PC-9 (cell line): ENCODE results near the gene AIF1. TPM values are rescaled to one million over a fixed set of nuclear protein-coding genes. Genes with fewer than 3 reads are reported as not detected.

Source experiments
- BruUV-seq: library from RNA; stranded (reverse); fragments of 400-500 nt; replicated peaks from 2 replicates; lab custom pipeline; 2021; lab: Mats Ljungman, UMichigan
- CTCF ChIA-PET: fragments of 300-600 bp; sonication (Branson Sonifier 250); formaldehyde crosslinking; loops from one replicate; lab custom pipeline; 2022; ENCODE audit warnings: antibody characterized with exemption; lab: Charles Lee
- POLR2A ChIA-PET: fragments of 300-600 bp; sonication (Branson Sonifier 250); formaldehyde crosslinking; loops from one replicate; lab custom pipeline; 2022; ENCODE audit warnings: antibody characterized with exemption; ENCODE audit not compliant: unreplicated experiment; lab: Charles Lee
- DNase-seq, 2 experiments: peaks; one replicate each; pipeline versions ENCODE4 v3.0.0 to v3.0.0-alpha.2; 2015 to 2022; ENCODE audit warnings: mixed read lengths in 1 of 2
- H2AFZ ChIP-seq: fragments of 200-600 bp; sonication (generic); 2 replicates; pipeline ENCODE4 v1.8.1; 2017; ENCODE audit warnings: antibody characterized with exemption
- H3F3A ChIP-seq: fragments of 200-600 bp; sonication (generic); 2 replicates; pipeline ENCODE4 v1.8.1; 2017; ENCODE audit warnings: antibody characterized with exemption, mild to moderate bottlenecking, low read depth; ENCODE audit not compliant: insufficient read depth
- H3K27ac ChIP-seq: fragments of 200-600 bp; sonication (generic); 2 replicates; pipeline ENCODE4 v1.6.1; 2016; ENCODE audit warnings: mixed run types
- H3K27me3 ChIP-seq: fragments of 200-600 bp; sonication (generic); 2 replicates; pipeline ENCODE4 v1.6.1; 2016; ENCODE audit warnings: low read depth, mixed run types; ENCODE audit not compliant: insufficient read depth
- H3K36me3 ChIP-seq: fragments of 200-600 bp; sonication (generic); 2 replicates; pipeline ENCODE4 v1.6.1; 2016; ENCODE audit warnings: low read depth, mixed run types
- H3K4me1 ChIP-seq: fragments of 200-600 bp; sonication (generic); replicated peaks from 2 replicates; pipeline ENCODE4 v1.6.1; 2016; ENCODE audit warnings: mixed run types; ENCODE audit not compliant: insufficient read depth
- H3K4me2 ChIP-seq: fragments of 200-600 bp; sonication (generic); 2 replicates; pipeline ENCODE4 v1.6.1; 2017; ENCODE audit warnings: mixed run types
- H3K4me3 ChIP-seq: fragments of 200-600 bp; sonication (generic); 2 replicates; pipeline ENCODE4 v1.6.1; 2016; ENCODE audit warnings: mixed run types
- H3K79me2 ChIP-seq: fragments of 200-600 bp; sonication (generic); 2 replicates; pipeline ENCODE4 v1.6.1; 2017; ENCODE audit warnings: low read depth, mixed run types
- H3K9me2 ChIP-seq: fragments of 200-600 bp; sonication (generic); 2 replicates; pipeline ENCODE4 v1.8.1; 2017; ENCODE audit warnings: mild to moderate bottlenecking; ENCODE audit not compliant: insufficient read depth
- H3K9me3 ChIP-seq: fragments of 200-600 bp; sonication (generic); 2 replicates; pipeline ENCODE4 v1.8.1; 2016; ENCODE audit warnings: low read depth; ENCODE audit not compliant: insufficient read depth
- H4K20me1 ChIP-seq: fragments of 200-600 bp; sonication (generic); 2 replicates; pipeline ENCODE4 v1.8.1; 2017; ENCODE audit not compliant: insufficient read depth
- EZH2 ChIP-seq: fragments of 200-600 bp; sonication (generic); IDR thresholded peaks from 2 replicates; pipeline ENCODE4 v1.8.0; 2017; ENCODE audit warnings: antibody characterized with exemption, low read depth
- intact Hi-C: fragments of 100-400 bp; cut with micrococcal nuclease; formaldehyde crosslinking; loops from one replicate; pipeline ENCODE4 v1.10.0; 2022; ENCODE audit not compliant: unreplicated experiment
- total RNA-seq: library from RNA; stranded (reverse); gene quantifications from 2 replicates; pipeline ENCODE4 v1.2.3, GENCODE V29; 2021
- TF ChIP-seq, protein P1 (sequence below): fragments of 200-600 bp; sonication (generic); conservative IDR thresholded peaks from 2 replicates; pipeline ENCODE4 v1.6.1; 2017; ENCODE audit warnings: mixed run types, antibody characterized with exemption, mild to moderate bottlenecking, moderate library complexity

The AIF1 gene
- total RNA-seq, 1 experiment from 2014 or later = not detected

DNA sequence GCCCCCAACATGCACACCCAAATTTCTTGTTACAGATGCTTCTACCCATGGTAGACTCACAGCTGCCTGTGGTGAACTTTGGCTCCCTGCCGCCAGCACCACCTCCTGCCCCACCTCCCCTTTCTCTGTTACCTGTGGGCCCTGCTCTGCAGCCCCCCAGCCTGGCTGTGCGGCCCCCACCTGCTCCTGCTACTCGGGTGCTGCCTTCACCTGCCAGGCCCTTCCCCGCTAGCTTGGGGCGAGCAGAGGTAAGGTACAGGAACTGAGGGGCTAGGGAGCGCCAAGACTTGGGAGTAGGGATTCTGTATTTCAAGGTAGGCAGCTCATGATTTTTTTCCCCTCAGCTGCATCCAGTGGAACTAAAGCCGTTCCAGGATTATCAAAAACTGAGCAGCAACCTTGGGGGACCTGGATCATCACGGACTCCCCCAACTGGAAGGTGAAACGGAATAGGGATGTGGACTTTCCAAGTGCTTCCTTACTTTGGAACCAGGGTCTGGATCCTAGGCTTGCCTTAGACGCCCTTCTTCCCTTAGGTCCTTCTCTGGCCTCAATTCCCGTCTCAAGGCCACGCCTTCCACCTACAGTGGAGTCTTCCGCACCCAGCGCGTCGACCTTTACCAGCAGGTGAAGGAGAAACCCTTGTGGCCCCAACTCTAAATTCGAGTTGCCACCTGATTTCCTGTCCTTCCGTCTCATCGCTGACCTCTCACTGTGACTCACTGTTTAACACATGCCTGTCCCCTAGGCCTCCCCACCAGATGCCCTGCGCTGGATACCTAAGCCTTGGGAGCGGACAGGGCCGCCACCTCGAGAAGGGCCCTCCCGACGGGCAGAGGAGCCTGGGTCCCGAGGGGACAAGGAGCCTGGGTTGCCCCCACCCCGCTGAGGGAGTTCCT lies 21.9 kb downstream of the AIF1 start:
- Histone ChIP-seq H3K4me1 (no peaks in the 10 kb centered on the region), H3F3A (peaks cover 73% of the 10 kb centered on the region), H3K79me2 (no peaks in the 10 kb centered on the region), H3K27me3 (no peaks in the 10 kb centered on the region), H2AFZ (no peak overlapping the region), H3K9me2 (no peaks in the 10 kb centered on the region), H3K4me3 (no peak overlapping the region), H3K27ac (no peak overlapping the region), H4K20me1 (0 out of 2 replicates have a peak, but pooled peaks cover 17% of the 10 kb centered on the region), H3K36me3 (peaks cover 19% of the 10 kb centered on the region; the same call in 1 of the 2 replicates), H3K4me2 (no peak overlapping the region), H3K9me3 (no peaks in the 10 kb centered on the region)
- no peak for TF ChIP-seq EZH2
- TF ChIP-seq, protein P1, sequence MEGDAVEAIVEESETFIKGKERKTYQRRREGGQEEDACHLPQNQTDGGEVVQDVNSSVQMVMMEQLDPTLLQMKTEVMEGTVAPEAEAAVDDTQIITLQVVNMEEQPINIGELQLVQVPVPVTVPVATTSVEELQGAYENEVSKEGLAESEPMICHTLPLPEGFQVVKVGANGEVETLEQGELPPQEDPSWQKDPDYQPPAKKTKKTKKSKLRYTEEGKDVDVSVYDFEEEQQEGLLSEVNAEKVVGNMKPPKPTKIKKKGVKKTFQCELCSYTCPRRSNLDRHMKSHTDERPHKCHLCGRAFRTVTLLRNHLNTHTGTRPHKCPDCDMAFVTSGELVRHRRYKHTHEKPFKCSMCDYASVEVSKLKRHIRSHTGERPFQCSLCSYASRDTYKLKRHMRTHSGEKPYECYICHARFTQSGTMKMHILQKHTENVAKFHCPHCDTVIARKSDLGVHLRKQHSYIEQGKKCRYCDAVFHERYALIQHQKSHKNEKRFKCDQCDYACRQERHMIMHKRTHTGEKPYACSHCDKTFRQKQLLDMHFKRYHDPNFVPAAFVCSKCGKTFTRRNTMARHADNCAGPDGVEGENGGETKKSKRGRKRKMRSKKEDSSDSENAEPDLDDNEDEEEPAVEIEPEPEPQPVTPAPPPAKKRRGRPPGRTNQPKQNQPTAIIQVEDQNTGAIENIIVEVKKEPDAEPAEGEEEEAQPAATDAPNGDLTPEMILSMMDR = no peak
- POLR2A ChIA-PET = interaction anchor here (0.6 kb wide), 1 partner anchor 228 kb away, joined by 4 read pairs; no protein-coding TSS in a partner anchor
- intact Hi-C loops = no loop called here
- CTCF ChIA-PET = no interaction called here
- DNase-seq = no peak
- BruUV-seq = TSS peak; percentile 16

DNA sequence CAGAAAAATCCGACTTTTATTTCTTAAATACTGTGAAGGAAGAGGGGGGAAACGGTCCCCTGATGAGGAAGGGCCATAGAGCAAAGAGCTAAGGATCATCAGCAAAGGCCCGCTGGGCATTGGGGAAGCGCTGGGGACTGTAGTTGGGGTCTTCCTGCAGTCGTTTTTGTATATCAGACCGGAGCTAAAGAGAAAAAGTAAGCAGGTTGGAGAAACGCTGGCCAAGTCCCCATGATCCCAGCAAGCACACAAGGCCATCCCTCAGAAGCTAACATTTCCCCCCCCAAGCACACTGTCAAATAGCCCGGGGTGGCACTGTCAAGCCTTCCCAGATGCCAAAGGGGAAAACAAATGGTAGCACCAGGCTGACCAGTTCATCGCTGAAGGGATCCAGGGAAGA lies 24.0 kb downstream of the AIF1 start:
- no peaks in the 10 kb centered on the region for H3K27me3 ChIP-seq
- H4K20me1 ChIP-seq = peaks cover 17% of the 10 kb centered on the region; the same call in 1 of the 2 replicates
- TF ChIP-seq, protein P1 = no peak
- no peak for TF ChIP-seq EZH2
- H3F3A ChIP-seq = peaks cover 63% of the 10 kb centered on the region
- no TSS peak for BruUV-seq
- H3K4me2 ChIP-seq = no peak overlapping the region
- H2AFZ ChIP-seq = no peak overlapping the region
- H3K27ac ChIP-seq = no peak overlapping the region
- DNase-seq = no peak
- H3K79me2 ChIP-seq = no peaks in the 10 kb centered on the region
- ChIA-PET POLR2A (interaction anchor here (0.7 kb wide), 1 partner anchor 125 kb away, joined by 3 read pairs; no protein-coding TSS in a partner anchor), CTCF (no interaction called here)
- H3K9me3 ChIP-seq = no peaks in the 10 kb centered on the region
- H3K4me1 ChIP-seq = no peaks in the 10 kb centered on the region
- 0 out of 2 replicates have a peak, but pooled peaks cover 15% of the 10 kb centered on the region for H3K36me3 ChIP-seq
- H3K9me2 ChIP-seq = no peaks in the 10 kb centered on the region
- intact Hi-C loops = loop anchor here (2.0 kb wide), 1 partner anchor 18 kb away; the partner anchor contains the start of gene PRRC2A
- H3K4me3 ChIP-seq = no peak overlapping the region

DNA sequence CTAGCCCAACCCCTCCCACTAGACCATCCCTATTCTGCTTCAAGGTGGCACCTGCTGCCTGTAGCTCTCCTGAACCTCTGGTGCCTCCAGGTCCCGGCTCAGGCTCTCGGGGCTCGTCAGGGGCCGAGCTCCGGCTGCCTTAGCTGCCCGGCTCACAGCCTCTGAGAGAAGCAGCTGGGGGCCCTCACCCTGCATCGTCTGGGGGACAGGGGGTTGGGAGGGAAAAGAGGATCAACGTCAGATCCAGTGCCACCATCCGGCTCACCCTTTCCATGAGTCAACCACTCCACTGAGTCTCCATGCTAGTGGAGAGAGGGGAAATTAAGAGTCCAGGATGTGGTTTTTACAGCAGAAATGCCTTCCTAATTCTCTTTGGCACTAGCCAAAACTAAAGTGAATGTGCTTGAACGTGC lies 24.4 kb downstream of the AIF1 start:
- H3K79me2 ChIP-seq = no peaks in the 10 kb centered on the region
- intact Hi-C loops = loop anchor here (2.0 kb wide), 1 partner anchor 19 kb away; the partner anchor contains the start of gene PRRC2A
- CTCF ChIA-PET = no interaction called here
- no peaks in the 10 kb centered on the region for H3K9me2 ChIP-seq
- H3K27ac ChIP-seq = no peak overlapping the region
- no peak overlapping the region for H3K4me2 ChIP-seq
- no peak overlapping the region for H2AFZ ChIP-seq
- H3K4me1 ChIP-seq = no peaks in the 10 kb centered on the region
- peaks cover 17% of the 10 kb centered on the region; the same call in 1 of the 2 replicates for H4K20me1 ChIP-seq
- peaks cover 59% of the 10 kb centered on the region for H3F3A ChIP-seq
- H3K36me3 ChIP-seq = 0 out of 2 replicates have a peak, but pooled peaks cover 15% of the 10 kb centered on the region
- no peaks in the 10 kb centered on the region for H3K27me3 ChIP-seq
- TF ChIP-seq, protein P1 = no peak
- no peak for TF ChIP-seq EZH2
- no peaks in the 10 kb centered on the region for H3K9me3 ChIP-seq
- DNase-seq = no peak
- POLR2A ChIA-PET = no interaction called here
- H3K4me3 ChIP-seq = no peak overlapping the region
- no TSS peak for BruUV-seq
